Measurements from ENCODE around the gene LINGO3. TPM values are rescaled to one million over a fixed set of nuclear protein-coding genes. Genes with fewer than 3 reads are reported as not detected.

Gene LINGO3
- total and polyA plus RNA-seq, 10 of the 15 experiments (the other 5 are each of a cell fraction or from before 2014, with no cell fraction given): 0.09 to 2.0 (median 0.40) TPM; not detected in 5

- 37% methylated on average over 17 of the region's 17 CpGs for WGBS (ENCODE audit: insufficient coverage, insufficient replicate concordance, low lambda C conversion rate, missing lambda C conversion rate)
- Histone ChIP-seq H3K36me3 (ENCODE audit: control insufficient read depth in 2 of 2, insufficient read depth in 2 of 2, low read length in 1 of 2) (no peaks in the 10 kb centered on the region), H3K9ac (ENCODE audit: control insufficient read depth, insufficient read depth, low read length) (no peak overlapping the region), H3K9me3 (replicated peaks; ENCODE audit: control insufficient read depth, insufficient read depth, low read length) (peaks cover 3% of the 10 kb centered on the region; the same call in 1 of the 3 replicates), H3K27me3 (replicated peaks in 1 of 2; ENCODE audit: control insufficient read depth in 2 of 2, insufficient read depth in 2 of 2, low read length in 1 of 2) (peaks cover 5 to 6% of the 10 kb centered on the region in 2 experiments; a peak in 3 of 4 replicates), H3K79me2 (ENCODE audit: control insufficient read depth, insufficient read depth, low read length) (no peaks in the 10 kb centered on the region), H3K4me1 (ENCODE audit: control insufficient read depth, insufficient read depth, low read length) (no peaks in the 10 kb centered on the region), H3K4me2 (ENCODE audit: control insufficient read depth, insufficient read depth) (no peak overlapping the region), H4K20me1 (ENCODE audit: control insufficient read depth, insufficient read depth) (no peaks in the 10 kb centered on the region), H3K4me3 (no peak overlapping the region), H3K27ac (ENCODE audit: control insufficient read depth, insufficient read depth) (no peak overlapping the region), H2AFZ (ENCODE audit: control insufficient read depth, low read depth, low read length) (no peak overlapping the region)
- intact Hi-C loops (cut with micrococcal nuclease; ENCODE audit: unreplicated experiment) (no loop called here), in situ Hi-C loops (cut with MboI) (no loop called here)
- RAD21 ChIA-PET (ENCODE audit: unreplicated experiment): no interaction called here
- CTCF ChIA-PET: no interaction called here
- FAIRE-seq: no peak
- POLR2A ChIA-PET: interaction anchor here (0.5 kb wide), 1 partner anchor 13 kb away, joined by 4 read pairs; no protein-coding TSS in a partner anchor
- DNase-seq (ENCODE audit: low read depth, low spot score): no peak
- SMC1A ChIA-PET (ENCODE audit: uncharacterized antibody, unreplicated experiment): no interaction called here
- BruUV-seq (replicated peaks): no TSS peak
- ATAC-seq: no peak
- no peak for TF ChIP-seq ATF3 (IDR thresholded peaks at IDR 0.05; ENCODE audit: borderline replicate concordance, extremely low read depth, low read depth, low read length)
- no peak for TF ChIP-seq ZBTB11 (CRISPR knock-in tag; IDR thresholded peaks at IDR 0.05)
- TF ChIP-seq FOS (IDR thresholded peaks at IDR 0.05; ENCODE audit: borderline replicate concordance, extremely low read depth, insufficient read length): no peak
- no peak for TF ChIP-seq NR2C2 (IDR thresholded peaks at IDR 0.05; ENCODE audit: borderline replicate concordance, control insufficient read depth, insufficient read length, low read depth)
- TF ChIP-seq NR2C1 (IDR thresholded peaks at IDR 0.05): no peak
- no peak for TF ChIP-seq RB1 (IDR thresholded peaks at IDR 0.05; ENCODE audit: borderline replicate concordance)
- no peak for TF ChIP-seq NFXL1 (IDR thresholded peaks at IDR 0.05; ENCODE audit: borderline replicate concordance)
- no peak for TF ChIP-seq MAX (IDR thresholded peaks at IDR 0.05; ENCODE audit: low read depth, low read length)
- no peak for TF ChIP-seq PBX3 (IDR thresholded peaks at IDR 0.05; ENCODE audit: insufficient replicate concordance, low read depth, low read length)
- TF ChIP-seq ESRRA (IDR thresholded peaks at IDR 0.05; ENCODE audit: low read length): no peak
- no peak for TF ChIP-seq DPF2 (IDR thresholded peaks at IDR 0.05)
- no peak for TF ChIP-seq TCF7 (IDR thresholded peaks at IDR 0.05; ENCODE audit: borderline replicate concordance)
- TF ChIP-seq ZNF592 (IDR thresholded peaks at IDR 0.05): no peak
- TF ChIP-seq CEBPB (IDR thresholded peaks at IDR 0.05; ENCODE audit: borderline replicate concordance in 1 of 2, low read depth in 2 of 2, low read length in 2 of 2): no peak
These were observed 1.9 kb upstream of the LINGO3 start for GRCh38 chr19:2309734-2310362.

Measured in GM12878 (cell line).